Cerebellar cortex (tissue), 1 donor: Measurements from ENCODE around the gene UBE2G2.
A peak's percentile ranks its signal among the peaks of the same experiment; 100 is the strongest.

ENCODE experiments used
- DNase-seq: peaks from one replicate; pipeline ENCODE4 v3.0.0-alpha.2; 2015; ENCODE audit warnings: low spot score

Gene UBE2G2

DNA sequence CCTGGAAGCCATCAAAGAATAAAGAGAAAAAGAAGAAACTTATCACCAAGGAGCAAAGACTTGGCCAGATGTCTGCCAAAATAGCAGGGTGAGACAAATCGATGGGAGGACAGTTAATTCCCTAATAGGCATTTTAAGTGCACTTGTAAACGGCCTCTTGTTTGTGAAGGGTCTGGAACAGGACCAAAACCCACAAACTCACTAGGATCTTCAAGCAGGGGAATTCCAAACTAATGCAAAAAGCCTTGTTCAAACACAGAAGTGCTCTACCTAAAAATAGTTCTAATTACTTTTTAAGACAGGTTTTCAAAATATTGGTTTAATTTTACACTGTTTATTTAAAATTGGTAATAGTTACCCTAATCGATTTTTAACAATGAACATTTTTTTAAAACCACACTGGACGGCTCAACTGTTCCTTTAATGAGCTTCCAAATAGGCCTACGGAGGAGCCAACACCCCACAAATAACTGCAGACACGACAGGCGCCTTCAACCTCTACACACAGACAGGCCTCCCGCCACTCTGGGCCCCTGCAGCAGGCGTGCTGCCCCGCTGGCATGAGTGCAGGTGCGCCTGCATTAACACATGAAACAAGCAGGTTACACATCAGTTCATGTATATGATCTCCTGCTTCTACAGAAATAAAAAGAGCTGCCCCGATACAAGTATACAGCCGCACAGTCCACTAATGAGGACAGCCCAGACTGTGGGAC, 15.8 kb downstream of the UBE2G2 start:
- DNase-seq: no peak

DNA sequence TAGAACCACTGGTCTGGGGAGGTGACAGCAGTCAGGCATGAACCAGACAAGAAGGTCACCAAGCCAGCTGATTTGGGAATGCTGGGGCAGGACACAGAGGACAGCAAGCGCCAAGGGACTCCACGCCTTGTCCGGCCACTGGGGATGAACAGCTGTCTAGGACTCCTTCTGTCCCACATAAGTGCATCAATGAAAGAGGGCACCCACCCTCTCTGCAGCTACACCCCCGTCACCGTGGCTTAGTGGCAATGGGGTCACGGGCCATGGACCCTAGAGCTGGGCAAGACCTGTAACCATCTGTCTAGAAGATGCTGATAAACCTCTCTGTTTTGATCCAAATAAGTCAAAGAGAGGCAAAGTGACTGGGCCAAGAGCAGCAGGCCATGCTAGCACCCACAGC, 16.8 kb downstream of the UBE2G2 start:
- DNase-seq: no peak

GRCh38 chr21:44783020-44783696, 18.5 kb downstream of the UBE2G2 start:
- DNase-seq: no peak

DNA sequence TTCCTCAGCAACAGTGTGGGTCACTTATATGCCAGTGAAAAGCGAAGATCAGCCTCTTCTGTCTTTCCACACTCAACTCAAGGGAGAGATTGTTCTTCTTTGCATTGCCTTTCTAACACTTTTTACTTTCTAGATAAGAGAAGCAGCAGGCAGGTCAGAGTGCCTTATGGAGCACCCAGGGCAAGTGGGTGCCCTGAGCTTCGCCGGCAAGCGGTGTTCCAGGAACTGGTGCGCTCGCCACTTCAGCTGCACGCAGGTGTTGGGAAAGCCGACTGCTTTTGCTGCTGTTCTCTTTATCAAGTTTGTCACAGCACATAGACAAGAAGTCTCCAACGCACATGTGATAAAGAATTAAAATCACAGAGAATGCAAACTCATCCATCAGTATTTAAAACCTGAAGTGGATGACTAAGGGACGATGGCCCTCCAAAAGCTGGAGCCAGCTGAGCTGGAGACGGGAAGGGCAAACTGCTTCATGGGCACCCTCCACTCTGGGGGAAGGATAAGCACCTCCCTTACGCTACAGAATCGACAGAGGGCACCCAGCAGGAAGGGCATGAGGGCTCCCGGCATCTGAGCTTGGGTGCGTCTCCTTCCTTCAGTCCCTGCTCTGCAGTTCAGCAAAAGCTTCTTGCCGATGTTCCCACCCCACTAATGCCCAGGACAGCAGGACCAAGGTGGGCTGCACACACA, 20.7 kb downstream of the UBE2G2 start:
- DNase-seq: no peak

- DNase-seq: no peak
Measured at GRCh38 chr21:44780137-44780502, 21.5 kb downstream of the UBE2G2 start.

GRCh38 chr21:44779417-44780136, 22.0 kb downstream of the UBE2G2 start:
- DNase-seq: no peak

GRCh38 chr21:44778983-44779382, 22.6 kb downstream of the UBE2G2 start:
- no peak for DNase-seq

- no peak for DNase-seq
Measured at GRCh38 chr21:44778499-44778911, 23.1 kb downstream of the UBE2G2 start.

DNA sequence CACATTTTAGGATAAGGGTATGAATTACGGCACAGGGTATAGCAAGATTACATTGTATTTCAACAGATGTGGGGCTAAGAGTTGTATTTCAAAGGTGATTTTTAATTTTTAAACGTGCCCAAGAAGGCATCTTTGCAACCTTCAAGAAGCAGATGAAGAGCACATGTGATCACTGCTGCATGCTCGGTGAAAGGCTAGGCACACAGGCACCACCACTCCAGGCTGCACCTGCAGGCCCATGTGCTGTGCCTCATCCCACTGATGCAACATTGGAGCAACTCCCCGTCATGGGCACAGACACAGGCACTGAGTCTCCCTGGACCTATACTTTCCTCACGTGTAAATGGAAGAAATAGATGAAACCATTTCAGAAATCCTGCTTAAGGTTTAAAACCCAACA, 23.5 kb downstream of the UBE2G2 start:
- DNase-seq: no peak

DNA sequence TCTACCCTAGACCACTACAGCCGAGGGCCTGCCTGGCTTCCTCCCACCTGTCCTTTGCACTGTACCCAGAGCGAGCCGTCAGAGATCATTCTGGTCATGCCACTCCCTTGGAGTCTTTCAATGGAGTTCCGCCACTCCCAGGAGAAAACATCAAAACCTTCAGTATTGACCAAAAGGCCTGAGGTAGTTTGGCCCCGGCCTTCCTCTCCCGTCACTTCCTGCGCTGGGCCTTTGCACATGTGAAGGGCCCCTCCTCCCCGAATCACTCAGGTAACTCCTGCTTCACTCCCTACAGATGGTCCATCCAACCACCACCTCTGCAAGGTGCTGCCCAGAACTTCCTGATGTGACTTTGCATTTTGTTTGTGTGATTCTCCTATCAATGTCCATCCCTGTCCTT, 26.6 kb downstream of the UBE2G2 start:
- DNase-seq: no peak

- no peak for DNase-seq
Measured at GRCh38 chr21:44773291-44773932, 28.2 kb downstream of the UBE2G2 start.

DNA sequence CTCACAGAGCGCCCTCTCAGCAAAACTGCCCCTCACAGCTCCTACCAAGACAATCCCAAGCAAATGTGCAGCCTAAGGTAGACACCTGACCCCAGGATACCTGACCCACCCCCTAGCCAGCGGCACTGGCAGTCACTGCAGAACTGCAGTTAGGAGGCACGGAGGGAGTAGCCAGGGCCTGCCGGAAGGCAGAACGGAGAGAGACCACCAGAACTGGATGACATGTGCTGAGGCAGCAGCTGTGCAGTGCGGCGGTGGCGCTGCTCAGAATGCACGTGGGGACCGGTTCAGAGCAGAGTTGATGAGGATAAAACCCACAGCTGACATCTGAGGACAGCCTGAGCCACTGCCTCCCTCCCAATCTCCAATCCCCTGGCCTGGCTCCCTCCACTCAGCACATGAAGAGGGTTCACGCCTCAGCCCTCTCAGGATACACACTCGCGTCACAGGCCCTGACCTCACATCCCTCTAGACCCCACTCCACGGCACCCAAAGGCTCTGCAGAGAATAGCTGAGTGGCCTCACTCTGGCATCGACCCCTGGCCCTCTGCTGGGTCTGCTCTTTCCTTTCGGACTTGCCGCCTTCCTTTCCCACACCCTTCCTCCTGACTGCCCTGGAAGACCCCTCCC, 29.6 kb downstream of the UBE2G2 start:
- no peak for DNase-seq

GRCh38 chr21:44767834-44768831, 33.5 kb downstream of the UBE2G2 start:
- DNase-seq: peak; percentile 61

DNA sequence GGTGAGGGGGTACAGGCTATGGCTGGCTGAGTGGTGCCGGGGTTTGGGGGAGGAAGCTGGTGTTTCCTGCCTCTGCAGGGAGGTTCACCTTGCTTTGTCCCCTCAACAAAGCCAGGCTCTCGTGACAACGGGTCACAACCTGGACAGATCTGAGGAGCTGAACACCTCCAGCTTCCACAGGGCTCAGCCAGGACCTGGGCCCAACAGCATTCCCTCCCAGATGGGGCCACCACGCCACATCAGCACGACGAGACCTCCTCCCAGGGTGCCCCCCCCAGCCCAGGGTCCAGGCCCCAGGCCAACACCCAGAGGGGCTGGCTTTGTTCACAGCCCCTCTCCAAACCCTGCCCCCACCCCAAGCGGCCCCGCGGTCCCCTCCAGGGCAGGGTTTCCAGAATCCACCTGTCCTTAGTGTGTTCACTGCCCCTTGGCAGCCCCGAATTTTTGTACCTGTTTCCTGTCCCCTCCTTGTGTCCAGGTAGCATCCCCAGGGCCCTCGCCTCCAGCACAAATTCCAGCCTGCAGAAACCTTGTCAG, 34.7 kb downstream of the UBE2G2 start:
- no peak for DNase-seq

DNA sequence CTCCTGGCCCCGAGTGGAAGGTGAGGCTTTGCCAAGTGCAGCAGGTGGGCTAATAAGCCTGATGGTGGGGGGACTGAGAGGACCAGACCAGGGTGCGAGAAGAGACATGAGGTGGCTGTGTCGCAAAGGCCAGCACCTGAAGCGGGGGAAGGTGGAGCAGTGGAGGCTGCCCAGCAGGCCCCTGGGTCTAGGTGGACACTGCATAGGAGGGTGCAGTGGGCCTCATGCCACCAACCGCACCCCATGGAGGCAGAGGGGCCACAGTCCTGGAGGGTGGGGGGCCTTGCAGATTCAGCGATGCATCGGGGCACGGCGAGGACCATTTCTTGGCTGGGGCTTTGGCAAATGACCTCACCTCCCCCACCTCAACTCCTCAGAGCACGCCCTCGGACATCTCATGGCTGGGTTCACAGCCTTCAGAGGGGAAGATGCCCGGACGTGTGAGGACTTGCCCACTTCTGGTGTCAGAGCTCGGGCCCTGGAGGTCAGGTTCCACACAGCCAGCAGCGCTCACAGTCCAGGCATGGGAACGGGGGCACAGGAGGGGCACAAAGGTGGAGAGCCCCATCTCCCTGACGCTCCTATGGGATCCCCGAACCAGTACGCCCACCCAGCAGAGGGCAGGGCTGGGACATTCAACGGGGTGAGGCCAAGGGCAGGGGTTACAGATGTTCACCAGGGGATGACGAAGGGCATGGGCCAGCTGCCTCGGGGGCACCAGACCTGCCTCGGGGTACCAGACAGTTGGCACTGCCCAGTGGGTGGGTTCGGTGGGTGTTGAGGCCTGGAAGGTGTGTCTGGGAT, 35.4 kb downstream of the UBE2G2 start:
- no peak for DNase-seq

GRCh38 chr21:44765231-44766013, 36.2 kb downstream of the UBE2G2 start:
- DNase-seq: no peak

- no peak for DNase-seq
Measured at GRCh38 chr21:44764319-44765230, 37.0 kb downstream of the UBE2G2 start.
